Measurements from ENCODE around the gene EEF1G. TPM values are rescaled to one million over a fixed set of nuclear protein-coding genes. Genes with fewer than 3 reads are reported as not detected.
A peak's percentile ranks its signal among the peaks of the same experiment; 100 is the strongest.

EEF1G gene
- total and polyA plus RNA-seq, 9 of the 15 experiments (the other 6 are each of a cell fraction or from before 2014, with no cell fraction given) = 985 to 2,349 (median 2,035) TPM

DNA sequence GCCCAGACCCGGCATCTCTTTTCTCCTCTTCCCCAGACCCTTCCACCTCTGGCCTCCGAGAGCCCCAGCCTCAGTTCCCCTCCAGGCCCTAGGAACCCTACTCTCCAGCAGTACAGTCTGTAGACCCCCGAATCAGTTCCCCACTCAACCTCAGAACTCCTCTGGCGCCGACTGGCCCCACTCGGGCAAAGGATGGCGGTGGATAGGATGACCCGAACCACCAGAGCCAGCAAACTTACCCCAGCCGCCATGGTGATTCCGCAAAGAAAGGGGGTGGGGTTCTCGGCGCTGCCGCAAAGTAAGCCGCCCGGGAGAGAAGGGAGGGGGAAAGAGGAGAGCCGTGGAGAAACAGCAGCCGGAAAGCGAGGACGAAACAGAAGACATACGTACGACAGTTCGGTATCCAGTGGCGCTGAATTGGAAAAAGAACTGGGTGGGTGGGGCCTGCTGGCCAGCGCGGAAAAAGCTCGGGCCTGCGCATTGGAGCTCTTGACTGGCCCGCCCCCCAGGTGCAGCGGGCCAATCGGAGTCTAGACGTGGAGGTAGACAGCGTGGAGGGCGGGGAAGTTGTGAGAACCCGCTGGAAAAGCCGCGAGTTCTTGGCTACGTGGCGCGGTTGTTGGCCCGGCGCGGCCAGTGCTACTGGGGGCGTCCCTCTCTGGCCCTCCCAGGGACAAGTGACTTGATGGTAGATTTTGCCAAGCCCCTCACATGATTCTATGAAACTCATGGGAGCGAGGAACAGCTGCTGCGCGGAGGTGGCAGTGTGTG lies at the start of gene EEF1G (continued):
- TF ChIP-seq CSDE1 (IDR thresholded peaks at IDR 0.05) (peak in 1 of 2 experiments; percentile 62; a peak in 1 of 4 replicates), ZNF584 (CRISPR knock-in tag; IDR thresholded peaks at IDR 0.05; ENCODE audit: low read depth) (no peak), ZNF780A (CRISPR knock-in tag; IDR thresholded peaks at IDR 0.05) (no peak), CHD2 (IDR thresholded peaks at IDR 0.05; ENCODE audit: low read depth, low read length) (peak; percentile 92), HIVEP1 (CRISPR knock-in tag; IDR thresholded peaks at IDR 0.05) (no peak), MTF1 (CRISPR knock-in tag; IDR thresholded peaks at IDR 0.05; ENCODE audit: borderline replicate concordance) (no peak), ZNF518B (CRISPR knock-in tag; IDR thresholded peaks at IDR 0.05) (no peak), C11orf30 (IDR thresholded peaks at IDR 0.05; ENCODE audit: low read depth) (no peak), MCM5 (IDR thresholded peaks at IDR 0.05; ENCODE audit: low read depth) (no peak), ZNF507 (tag; conservative IDR thresholded peaks at IDR 0.05) (no peak), ZNF324 (CRISPR knock-in tag; IDR thresholded peaks at IDR 0.05) (no peak), BACH1 (tag; IDR thresholded peaks at IDR 0.05) (no peak), ARID4B (CRISPR knock-in tag; IDR thresholded peaks at IDR 0.05) (no peak)
- TF ChIP-seq, protein P1, sequence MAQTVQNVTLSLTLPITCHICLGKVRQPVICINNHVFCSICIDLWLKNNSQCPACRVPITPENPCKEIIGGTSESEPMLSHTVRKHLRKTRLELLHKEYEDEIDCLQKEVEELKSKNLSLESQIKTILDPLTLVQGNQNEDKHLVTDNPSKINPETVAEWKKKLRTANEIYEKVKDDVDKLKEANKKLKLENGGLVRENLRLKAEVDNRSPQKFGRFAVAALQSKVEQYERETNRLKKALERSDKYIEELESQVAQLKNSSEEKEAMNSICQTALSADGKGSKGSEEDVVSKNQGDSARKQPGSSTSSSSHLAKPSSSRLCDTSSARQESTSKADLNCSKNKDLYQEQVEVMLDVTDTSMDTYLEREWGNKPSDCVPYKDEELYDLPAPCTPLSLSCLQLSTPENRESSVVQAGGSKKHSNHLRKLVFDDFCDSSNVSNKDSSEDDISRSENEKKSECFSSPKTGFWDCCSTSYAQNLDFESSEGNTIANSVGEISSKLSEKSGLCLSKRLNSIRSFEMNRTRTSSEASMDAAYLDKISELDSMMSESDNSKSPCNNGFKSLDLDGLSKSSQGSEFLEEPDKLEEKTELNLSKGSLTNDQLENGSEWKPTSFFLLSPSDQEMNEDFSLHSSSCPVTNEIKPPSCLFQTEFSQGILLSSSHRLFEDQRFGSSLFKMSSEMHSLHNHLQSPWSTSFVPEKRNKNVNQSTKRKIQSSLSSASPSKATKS (CRISPR knock-in tag; IDR thresholded peaks at IDR 0.05) = 0 out of 2 replicates have a peak, but pooled peaks have one; percentile 31
- TF ChIP-seq, protein P2, sequence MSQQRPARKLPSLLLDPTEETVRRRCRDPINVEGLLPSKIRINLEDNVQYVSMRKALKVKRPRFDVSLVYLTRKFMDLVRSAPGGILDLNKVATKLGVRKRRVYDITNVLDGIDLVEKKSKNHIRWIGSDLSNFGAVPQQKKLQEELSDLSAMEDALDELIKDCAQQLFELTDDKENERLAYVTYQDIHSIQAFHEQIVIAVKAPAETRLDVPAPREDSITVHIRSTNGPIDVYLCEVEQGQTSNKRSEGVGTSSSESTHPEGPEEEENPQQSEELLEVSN (IDR thresholded peaks at IDR 0.05; ENCODE audit: borderline replicate concordance in 1 of 2, extremely low read depth in 1 of 2, insufficient read depth in 1 of 2, insufficient read length in 1 of 2, low read depth in 1 of 2, low read length in 1 of 2, poor library complexity in 1 of 2, severe bottlenecking in 1 of 2) = peak; percentile 23 to 58

Data from K562 (cell line).